Measurements from ENCODE around the gene CD19.

DNA sequence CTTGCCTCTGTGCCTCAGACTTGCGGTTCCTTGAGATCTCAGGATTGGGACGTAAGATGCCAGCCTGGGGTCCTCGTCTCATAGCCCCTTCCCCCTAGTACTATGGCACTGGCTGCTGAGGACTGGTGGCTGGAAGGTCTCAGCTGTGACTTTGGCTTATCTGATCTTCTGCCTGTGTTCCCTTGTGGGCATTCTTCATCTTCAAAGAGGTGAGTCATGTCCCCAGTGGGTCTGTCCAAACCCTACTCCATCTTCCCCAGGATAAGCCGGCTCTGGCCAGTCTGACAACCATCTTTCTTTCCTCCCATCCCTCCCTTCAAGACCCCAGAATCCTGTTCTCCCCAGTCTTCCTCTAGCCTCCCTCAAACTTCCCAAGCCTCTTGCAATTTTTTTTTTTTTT lies 3.6 kb downstream of the CD19 start:
- TF ChIP-seq, protein P1, sequence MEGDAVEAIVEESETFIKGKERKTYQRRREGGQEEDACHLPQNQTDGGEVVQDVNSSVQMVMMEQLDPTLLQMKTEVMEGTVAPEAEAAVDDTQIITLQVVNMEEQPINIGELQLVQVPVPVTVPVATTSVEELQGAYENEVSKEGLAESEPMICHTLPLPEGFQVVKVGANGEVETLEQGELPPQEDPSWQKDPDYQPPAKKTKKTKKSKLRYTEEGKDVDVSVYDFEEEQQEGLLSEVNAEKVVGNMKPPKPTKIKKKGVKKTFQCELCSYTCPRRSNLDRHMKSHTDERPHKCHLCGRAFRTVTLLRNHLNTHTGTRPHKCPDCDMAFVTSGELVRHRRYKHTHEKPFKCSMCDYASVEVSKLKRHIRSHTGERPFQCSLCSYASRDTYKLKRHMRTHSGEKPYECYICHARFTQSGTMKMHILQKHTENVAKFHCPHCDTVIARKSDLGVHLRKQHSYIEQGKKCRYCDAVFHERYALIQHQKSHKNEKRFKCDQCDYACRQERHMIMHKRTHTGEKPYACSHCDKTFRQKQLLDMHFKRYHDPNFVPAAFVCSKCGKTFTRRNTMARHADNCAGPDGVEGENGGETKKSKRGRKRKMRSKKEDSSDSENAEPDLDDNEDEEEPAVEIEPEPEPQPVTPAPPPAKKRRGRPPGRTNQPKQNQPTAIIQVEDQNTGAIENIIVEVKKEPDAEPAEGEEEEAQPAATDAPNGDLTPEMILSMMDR (optimal IDR thresholded peaks at IDR 0.05 in 1 of 3, IDR thresholded peaks at IDR 0.05 in 1 of 3, conservative IDR thresholded peaks at IDR 0.05 in 1 of 3; ENCODE audit: extremely low read depth in 1 of 3, insufficient read depth in 2 of 3, low read length in 3 of 3), result no peak
- TF ChIP-seq EZH2 (IDR thresholded peaks at IDR 0.05; ENCODE audit: low read length), result no peak
